ENCODE measurements around the gene DAB2. TPM values are rescaled to one million over a fixed set of nuclear protein-coding genes. Genes with fewer than 3 reads are reported as not detected.

DAB2 gene
- total and polyA plus RNA-seq, 2 of the 8 experiments (the other 6 are each of a cell fraction or from before 2014, with no cell fraction given), result 2.6 to 4.9 TPM

GRCh38 chr5:39449591-39449990 is 24.8 kb upstream of the DAB2 start:
- no peak overlapping the region for H4K8ac ChIP-seq (ENCODE audit: extremely low read depth, insufficient read depth, low read length)
- H3K36me3 ChIP-seq (ENCODE audit: control insufficient read depth in 2 of 4, insufficient read depth in 4 of 4, low read length in 3 of 4), result no peaks in the 10 kb centered on the region
- H2BK20ac ChIP-seq (ENCODE audit: low read length), result no peak overlapping the region
- H2AFZ ChIP-seq (ENCODE audit: low read length), result no peak overlapping the region; the same call in 1 of the 2 replicates
- WGBS, 2 experiments (ENCODE audit: extremely low coverage in 1 of 2, insufficient coverage in 1 of 2, insufficient read length in 1 of 2, insufficient replicate concordance in 2 of 2, low coverage in 1 of 2, low lambda C conversion rate in 2 of 2, missing lambda C conversion rate in 1 of 2), result 84% methylated on average over 3 of the region's 3 CpGs; no CpG with 5 or more reads in 1 of the 2 experiments
- H3K27ac ChIP-seq (ENCODE audit: low read depth, low read length), result no peak overlapping the region
- no peak overlapping the region for H4K5ac ChIP-seq (ENCODE audit: insufficient read length, low read depth, low read length)
- no peak overlapping the region for H2BK15ac ChIP-seq (ENCODE audit: low read length)
- no peak overlapping the region for H3K4me3 ChIP-seq (ENCODE audit: extremely low read depth in 1 of 4, insufficient read depth in 2 of 4, low read depth in 3 of 4, low read length in 4 of 4)
- POLR2A ChIA-PET (ENCODE audit: partially characterized antibody), result no interaction called here
- CTCF ChIA-PET (ENCODE audit: partially characterized antibody), result interaction anchor here (0.6 kb wide), 1 partner anchor 25 kb away, joined by 3 read pairs; the partner anchor contains the start of gene DAB2
- no peak overlapping the region for H3K14ac ChIP-seq (ENCODE audit: insufficient read length)
- H4K91ac ChIP-seq (replicated peaks; ENCODE audit: insufficient read length, low read length), result no peak overlapping the region
- H3K23me2 ChIP-seq (ENCODE audit: low read depth, low read length), result no peaks in the 10 kb centered on the region
- H2BK12ac ChIP-seq (ENCODE audit: low read depth, low read length), result no peak overlapping the region
- no peaks in the 10 kb centered on the region for H3K79me2 ChIP-seq (ENCODE audit: control insufficient read depth in 1 of 2, insufficient read depth in 2 of 2, low read length in 2 of 2)
- no peaks in the 10 kb centered on the region for H3K9me3 ChIP-seq (ENCODE audit: insufficient read depth in 2 of 2, low read depth in 1 of 2, low read length in 1 of 2)
- no peaks in the 10 kb centered on the region for H3K27me3 ChIP-seq (replicated peaks in 1 of 4; ENCODE audit: control insufficient read depth in 3 of 4, extremely low read depth in 1 of 4, insufficient read depth in 3 of 4, low read length in 3 of 4)
- no peak for TF ChIP-seq MAFK (IDR thresholded peaks at IDR 0.05; ENCODE audit: low read depth, low read length)
- TF ChIP-seq SUZ12 (IDR thresholded peaks at IDR 0.05; ENCODE audit: low read length), result no peak
- no peak for TF ChIP-seq KDM4A (IDR thresholded peaks at IDR 0.05; ENCODE audit: low read depth, low read length, severe bottlenecking)
- no peak for TF ChIP-seq ZNF274 (IDR thresholded peaks at IDR 0.05; ENCODE audit: borderline replicate concordance, extremely low read depth, low read length)
- no peak for TF ChIP-seq BCL11A (IDR thresholded peaks at IDR 0.05; ENCODE audit: low read depth in 2 of 2, low read length in 2 of 2)
- TF ChIP-seq EGR1 (IDR thresholded peaks at IDR 0.05; ENCODE audit: borderline replicate concordance, low read depth, low read length), result no peak
- no peak for TF ChIP-seq SP2 (IDR thresholded peaks at IDR 0.05; ENCODE audit: low read length)
- no peak overlapping the region for H3K9ac ChIP-seq (replicated peaks in 1 of 4; ENCODE audit: extremely low read depth in 1 of 4, low read depth in 3 of 4, low read length in 3 of 4)
- H3K79me1 ChIP-seq (ENCODE audit: low read depth, low read length), result no peaks in the 10 kb centered on the region
- H3K4me2 ChIP-seq (ENCODE audit: insufficient read depth in 1 of 2, low read depth in 2 of 2, low read length in 2 of 2), result no peak overlapping the region
- no peak overlapping the region for H2BK5ac ChIP-seq (ENCODE audit: low read depth, low read length)
- DNase-seq (ENCODE audit: low read depth in 1 of 2, low spot score in 2 of 2) (no peak), FAIRE-seq (no peak)
- H2BK120ac ChIP-seq (replicated peaks; ENCODE audit: low read depth, low read length), result no peak overlapping the region
- H3K56ac ChIP-seq (replicated peaks; ENCODE audit: insufficient read length, low read depth, low read length), result no peak overlapping the region
- no peak overlapping the region for H2AK5ac ChIP-seq (ENCODE audit: low read depth, low read length)
- H4K20me1 ChIP-seq (replicated peaks in 1 of 2; ENCODE audit: control insufficient read depth in 1 of 2, insufficient read depth in 2 of 2, low read length in 2 of 2), result no peaks in the 10 kb centered on the region
- H3K4ac ChIP-seq (replicated peaks; ENCODE audit: insufficient read length, low read depth, low read length), result no peak overlapping the region
- H3K23ac ChIP-seq (ENCODE audit: insufficient read length), result no peak overlapping the region
- H3K18ac ChIP-seq (ENCODE audit: extremely low read depth, low read length), result no peak overlapping the region
- H3K4me1 ChIP-seq (replicated peaks in 1 of 4; ENCODE audit: control insufficient read depth in 3 of 4, insufficient read depth in 4 of 4, low read length in 3 of 4), result no peaks in the 10 kb centered on the region
